SH-SY5Y (cell line): ENCODE data around the gene TRAK2.

Source experiments
- GATA2 ChIP-seq: IDR thresholded peaks from 2 replicates; pipeline ENCODE4 v1.6.1; 2011; ENCODE audit warnings: mild to moderate bottlenecking, low read depth, low read length
- GATA3 ChIP-seq: IDR thresholded peaks from 2 replicates; pipeline ENCODE4 v1.6.1; 2011; ENCODE audit warnings: low read depth, mild to moderate bottlenecking, low read length, moderate library complexity

DNA sequence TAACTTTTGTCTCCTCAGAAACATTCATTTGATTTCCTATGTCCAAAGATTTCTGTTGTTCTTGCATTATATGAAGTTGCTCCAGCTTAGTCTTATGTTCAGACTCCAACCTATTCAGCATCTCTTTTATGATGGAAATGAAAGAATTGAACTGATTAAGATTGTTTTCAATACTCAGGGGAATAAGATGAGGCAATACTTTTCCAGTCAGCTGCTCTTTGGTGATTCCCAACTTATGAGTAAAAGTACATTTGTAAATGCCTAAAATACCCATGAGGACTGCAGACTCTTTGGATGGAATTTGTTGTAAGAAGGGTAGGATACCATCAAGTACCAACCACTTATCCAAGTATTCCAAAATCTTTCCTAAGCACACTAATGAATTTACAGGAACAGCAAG is 39.8 kb downstream of the TRAK2 start:
- no peak for TF ChIP-seq GATA3
- no peak for TF ChIP-seq GATA2
